GM21390 (cell line): ENCODE results near the gene HEPHL1.

Source experiments
- ATAC-seq: cut with Tn5 transposase; IDR thresholded peaks from one replicate; pipeline ENCODE4 v1.9.1; 2021; ENCODE audit not compliant: unreplicated experiment

Gene HEPHL1

DNA sequence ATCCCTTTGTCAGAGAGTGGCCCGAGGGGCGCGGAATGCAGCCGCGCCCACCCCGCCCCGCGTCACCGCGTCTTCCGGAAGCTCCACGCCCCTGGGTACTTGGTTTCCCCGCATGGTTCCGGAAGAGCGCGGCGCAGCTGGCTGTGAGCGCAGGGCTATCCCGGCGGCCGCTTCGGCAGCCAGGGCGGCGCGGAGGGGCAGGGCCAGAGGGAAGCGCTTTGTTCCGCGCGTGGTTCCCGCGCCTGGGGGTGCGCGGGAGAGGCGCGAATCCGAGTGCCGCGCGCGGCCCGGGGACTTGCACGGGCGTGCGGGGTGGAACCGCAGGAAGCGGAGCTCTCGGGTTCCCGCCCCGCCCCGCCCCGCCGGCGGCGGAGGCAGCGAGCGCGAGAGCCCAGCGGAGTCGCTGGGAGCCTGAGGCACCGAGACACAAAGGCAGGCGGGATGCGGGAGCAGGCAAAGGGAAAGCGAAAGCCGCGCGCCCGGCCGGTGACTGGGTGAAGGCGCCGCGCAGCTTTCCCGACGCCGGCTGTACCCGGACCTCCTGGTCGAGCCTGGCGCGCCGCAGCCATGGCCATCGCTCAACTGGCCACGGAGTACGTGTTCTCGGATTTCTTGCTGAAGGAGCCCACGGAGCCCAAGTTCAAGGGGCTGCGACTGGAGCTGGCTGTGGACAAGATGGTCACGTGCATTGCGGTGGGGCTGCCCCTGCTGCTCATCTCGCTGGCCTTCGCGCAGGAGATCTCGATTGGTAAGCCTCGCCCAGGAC lies 107.8 kb downstream of the HEPHL1 start, which contains the start of gene PANX1:
PANX1 (plus strand) TSS at position 96 of the 766 bp plus-strand sequence; CDS start at position 568, 472 bp downstream.
- ATAC-seq = peak; percentile 80

DNA sequence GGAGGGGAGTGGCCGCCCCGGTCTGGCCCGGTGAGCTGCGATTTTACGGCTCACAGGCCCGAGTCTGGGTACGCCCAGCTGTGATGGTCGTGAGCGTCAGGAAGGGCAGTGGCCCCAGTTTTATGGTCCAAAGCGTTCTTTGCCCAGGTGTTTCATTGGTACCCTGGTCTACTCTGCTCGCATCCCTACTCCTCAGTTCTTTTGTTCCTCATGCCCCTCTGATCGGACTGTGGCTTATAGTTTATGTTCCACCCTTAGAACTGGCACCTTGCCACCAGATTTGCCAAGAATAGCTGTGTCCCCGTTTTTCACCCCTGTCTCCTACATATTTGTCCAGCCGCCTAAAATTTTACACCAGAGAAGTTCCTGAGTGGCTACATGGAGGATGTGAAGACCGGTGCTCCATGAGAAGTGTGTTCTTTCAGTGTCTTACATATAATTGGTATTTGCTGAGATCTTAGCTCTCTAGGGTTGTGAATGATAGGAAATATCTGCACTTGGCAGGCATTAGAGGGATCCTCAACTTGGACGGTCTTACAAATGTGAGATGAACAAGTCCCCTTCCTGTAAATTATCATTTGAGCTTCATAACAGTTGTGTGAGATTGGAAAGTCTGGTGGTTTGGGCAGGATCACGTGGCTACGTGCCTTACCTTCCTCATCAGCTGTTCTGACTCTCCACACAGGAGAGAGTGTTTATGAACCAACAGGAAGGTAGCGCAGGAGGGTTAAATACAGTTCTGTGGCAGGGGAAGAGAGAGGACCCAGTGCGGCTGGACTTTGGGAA lies 108.6 kb downstream of the HEPHL1 start:
- no peak for ATAC-seq

DNA sequence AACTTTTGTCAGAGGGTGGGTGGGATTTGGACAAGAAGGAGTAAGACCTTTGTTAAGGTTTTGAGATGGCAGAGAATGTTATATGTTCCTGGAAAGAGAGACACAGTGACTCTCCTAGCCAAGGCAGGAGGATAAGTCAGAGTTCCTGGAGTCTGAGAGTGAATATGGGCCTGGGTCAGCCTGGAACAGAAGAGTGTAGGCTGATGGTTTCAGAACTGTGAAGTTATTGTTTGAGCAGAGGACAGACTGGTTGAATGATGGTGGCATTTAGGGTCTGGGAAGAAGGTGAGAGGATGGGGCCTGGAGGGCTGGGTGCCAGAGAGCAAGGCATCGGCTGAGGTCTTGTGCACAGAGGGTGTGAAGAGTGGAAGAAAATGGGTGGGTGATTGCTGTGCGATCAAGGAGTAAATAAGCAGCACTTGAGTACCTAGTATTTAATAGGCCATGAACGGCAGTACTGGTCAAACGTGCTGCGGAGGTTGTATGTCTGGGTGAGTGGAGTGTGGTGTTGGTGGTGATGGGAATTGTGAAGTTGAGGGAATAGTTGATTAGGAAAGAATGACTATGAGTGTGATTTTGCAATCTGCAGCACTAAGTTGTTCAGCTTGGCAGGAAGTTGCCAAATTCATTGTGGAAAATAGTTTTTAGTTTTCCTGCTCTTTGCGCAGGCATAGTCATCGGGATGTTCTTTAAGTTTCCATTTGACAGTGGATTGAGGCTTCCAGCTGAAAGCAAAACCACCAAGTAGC lies 109.3 kb downstream of the HEPHL1 start:
- no peak for ATAC-seq

DNA sequence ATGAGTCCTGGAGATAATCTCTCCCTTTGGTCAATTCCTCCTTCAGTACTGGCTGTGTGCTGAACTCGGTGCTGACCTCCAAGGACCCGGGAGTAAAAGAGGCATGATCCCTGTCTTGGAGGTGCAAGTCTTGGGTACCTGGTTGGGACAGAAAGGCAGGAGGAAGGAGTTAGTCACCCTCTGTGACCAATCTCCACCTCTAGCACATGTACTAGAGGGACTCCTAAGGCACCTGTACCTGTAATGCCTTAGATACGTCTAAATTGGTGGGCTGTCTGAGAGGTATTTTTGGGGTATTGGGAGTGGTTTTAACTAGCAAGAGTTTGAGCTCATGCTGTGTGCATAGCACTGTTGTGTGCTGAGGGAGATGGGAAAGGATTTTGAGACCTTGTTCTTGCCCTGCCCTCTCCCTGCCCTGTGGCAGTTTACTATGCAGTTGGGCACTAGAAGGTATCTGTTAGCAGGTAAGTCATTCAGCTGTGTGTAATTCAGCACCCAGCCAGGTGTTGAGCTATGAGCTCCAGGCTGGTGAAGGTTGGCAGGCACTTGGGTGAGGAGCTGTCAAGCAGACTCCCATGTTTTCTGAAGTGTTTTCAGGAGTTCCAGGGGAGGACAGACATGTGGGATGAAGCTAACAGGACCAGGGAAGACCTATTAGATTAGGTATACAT lies 110.0 kb downstream of the HEPHL1 start:
- no peak for ATAC-seq

DNA sequence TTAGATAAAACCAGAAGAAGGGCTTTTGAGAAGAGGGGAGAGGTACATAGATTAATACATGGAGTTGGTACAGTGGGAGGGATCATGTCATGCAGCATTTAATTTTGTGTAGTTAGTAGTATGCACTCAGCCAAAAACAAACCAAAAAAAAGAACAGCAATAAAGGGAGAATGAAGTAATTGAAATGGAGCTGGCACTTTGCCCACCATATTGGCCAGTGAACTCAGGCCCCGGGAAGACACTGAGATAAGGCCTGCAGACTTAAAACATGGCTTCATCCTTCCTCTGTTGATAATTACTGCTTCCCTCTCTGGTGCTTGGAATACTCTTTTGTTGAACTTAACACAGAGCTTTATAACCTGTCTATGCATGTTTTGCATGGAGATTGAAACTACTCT lies 110.6 kb downstream of the HEPHL1 start:
- no peak for ATAC-seq

DNA sequence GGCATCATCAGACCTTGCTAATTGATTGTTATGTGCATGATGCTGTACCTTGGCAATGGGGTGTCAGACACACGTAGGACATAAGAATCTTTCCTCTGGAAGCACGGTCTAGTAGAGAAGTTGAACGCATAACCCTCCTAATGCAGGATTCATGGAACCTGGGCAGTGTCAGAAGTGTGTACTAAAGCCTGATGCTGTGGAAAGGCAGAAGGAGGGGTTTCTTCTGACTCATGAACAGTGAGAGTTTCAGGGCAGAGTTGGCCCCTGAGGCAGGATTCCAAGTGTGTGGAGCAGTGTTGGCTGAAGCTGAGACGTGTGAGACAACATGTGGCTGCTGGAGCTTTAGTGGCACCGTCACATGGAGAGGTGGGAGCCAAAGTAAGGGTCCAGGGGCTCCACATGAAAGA lies 111.0 kb downstream of the HEPHL1 start:
- ATAC-seq = no peak

DNA sequence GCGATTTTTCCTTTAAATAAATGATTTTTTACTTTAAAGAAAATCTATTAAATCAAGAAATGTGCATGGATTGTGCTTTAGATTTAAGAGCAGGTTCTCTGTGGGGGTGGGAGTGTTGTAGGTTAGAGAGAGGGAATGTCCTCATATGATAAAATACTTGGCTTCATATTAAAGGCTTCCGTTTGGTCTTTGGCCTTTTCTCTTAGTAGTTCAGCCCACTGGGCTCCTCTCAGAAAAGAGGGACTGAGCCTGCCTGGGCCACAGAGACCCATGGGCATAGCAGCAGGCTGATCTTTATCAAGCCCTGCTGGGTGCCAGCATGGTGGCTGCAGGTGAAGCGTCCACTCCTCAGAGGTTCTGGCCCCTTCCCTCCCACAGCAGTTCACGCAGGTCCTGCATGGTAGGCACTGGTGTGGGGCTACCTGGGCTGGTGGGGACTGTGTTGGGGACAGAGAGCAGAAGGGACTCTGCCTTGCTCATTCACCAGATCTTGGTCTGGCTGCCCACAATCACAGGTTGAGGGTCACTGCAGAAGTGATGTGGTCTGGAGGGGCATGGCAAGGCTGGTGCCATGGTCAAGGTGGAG lies 111.8 kb downstream of the HEPHL1 start:
- ATAC-seq = no peak

DNA sequence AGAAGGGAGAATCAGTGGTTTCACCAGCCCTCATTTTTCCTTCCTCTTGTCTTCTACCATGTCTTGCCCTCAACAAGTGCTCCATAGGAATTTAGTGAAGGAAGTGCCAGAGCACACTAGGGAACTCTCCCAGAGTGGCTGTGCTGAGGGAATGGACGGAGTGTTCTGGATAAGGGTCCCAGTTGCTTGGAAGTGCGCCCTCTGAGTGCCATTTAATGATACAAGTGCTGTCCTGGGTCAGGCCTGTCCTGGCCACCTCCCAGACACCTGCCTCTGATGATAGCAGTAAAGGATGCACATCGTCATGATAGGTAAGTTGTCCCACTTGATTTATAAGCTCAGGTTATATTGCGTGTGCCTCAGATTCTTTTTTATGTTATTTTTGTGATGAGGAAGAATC lies 112.6 kb downstream of the HEPHL1 start:
- ATAC-seq = no peak

DNA sequence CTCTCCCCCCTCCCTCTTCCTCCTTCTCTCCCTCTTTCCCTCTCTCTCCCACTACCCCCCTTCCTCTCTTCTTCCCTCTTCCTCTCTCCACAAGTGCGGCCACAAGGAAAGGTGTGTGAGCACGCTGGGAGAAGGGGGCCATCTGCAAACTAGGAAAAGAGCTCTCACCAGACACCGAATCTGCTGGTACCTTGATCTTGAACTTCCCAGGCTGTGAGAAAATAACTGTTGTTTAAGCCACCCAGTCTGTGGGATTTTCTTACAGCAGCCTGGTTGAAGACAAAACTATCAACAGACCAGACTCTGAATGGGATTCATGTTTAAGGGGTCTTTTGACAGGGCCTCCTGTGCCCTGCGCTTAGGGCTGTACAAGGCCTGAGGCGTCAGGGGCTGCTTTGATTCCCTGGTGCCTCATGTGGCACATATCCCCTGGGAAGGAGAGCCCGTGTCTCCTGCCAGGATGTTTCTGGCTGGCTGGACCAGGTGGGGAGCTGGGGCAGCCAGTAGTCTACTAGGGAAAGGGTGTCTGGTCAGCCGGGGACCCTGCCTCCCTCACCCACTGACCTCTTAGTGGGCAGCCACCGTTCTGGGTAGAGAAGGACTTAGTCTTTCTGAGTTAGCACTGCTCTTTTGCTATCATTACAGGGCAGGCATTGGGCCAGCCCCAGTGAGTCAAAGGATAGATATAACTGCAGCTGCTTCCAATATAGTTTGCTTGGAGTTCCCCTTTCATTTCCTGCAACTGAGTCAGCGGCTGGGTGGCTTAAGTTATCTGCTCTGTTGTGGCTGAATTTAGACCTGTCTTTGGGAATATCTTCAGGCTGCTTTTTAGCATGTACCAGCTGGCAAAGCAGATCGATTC lies 113.7 kb downstream of the HEPHL1 start:
- peak; percentile 47 for ATAC-seq

DNA sequence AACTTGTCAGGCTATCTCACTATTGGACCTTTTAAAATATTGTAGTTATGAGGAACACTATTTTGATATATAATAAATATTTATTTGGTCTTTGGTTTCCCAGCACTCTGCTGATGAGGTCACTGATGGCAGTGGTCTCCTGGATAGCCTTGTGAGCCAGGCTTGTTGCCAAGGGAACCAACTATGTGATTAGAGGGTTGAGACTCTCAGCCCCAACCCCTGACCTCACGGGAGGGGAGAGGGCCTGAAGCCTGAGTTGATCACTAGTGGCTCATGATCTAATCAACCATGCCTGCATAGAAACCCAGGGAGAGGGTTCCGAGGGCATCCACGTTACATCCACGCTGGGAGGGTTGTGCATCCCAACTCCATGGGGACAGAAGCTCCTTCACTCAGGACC lies 118.3 kb downstream of the HEPHL1 start:
- ATAC-seq = no peak

DNA sequence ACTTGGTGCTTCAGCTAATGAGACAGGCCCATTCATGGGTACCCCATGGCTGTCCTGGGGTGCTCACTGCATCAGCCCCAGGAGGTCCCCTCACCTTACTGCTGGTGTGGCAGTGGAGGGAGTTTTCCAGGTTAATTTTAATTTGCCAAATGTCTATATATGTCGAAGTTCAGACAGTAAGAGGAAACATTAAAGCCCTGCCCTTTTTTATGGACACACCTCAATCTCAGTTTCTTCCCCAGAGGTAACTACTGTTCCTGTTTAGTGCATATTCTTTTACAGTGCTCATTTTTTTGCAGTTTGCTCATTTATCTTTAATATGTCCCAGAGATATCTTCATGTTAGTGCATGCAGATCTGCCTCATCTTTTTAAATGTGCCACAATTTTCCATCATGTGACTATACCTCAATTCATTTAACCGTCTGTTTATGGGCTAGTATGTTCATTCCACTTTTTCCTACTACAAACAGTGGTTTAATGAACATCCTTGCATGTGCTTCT lies 119.1 kb downstream of the HEPHL1 start:
- no peak for ATAC-seq

DNA sequence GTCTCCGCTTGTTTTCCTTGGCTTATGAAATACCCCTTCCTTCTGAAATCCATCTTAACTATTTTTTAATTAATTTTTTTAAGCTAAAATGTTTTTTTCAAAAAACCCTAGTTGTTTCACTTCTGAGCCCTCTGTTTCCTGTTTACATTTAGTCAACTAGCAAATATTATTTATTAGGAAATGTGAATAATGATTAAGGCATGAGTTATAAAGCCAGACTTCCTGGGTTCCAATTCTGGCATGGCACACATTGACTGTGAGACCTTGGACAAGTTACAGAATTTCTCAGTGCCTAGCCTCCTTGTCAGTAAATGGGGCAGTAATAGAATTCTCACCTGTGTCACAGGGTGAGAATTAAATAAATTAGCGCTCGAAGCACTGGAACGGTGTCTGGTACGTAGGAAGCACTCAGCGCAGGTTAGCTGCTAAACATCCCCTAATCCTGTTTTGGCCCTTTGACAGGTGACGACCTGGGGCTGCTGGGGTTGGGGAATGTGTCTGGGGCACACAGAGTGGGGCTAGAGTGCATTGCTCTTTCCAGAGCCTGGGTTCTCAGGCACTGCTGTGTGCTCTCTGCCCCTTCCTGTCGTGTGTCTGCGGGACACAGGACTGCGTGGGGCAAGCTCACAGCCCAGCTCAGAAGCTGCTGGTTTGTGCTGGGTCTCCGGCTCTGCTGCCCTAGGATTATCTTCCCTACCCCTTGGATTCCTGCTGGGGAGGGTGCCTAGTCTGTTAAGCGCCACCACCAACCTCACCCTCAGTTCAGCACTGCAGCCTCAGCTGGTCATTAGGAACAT lies 120.6 kb downstream of the HEPHL1 start:
- no peak for ATAC-seq

DNA sequence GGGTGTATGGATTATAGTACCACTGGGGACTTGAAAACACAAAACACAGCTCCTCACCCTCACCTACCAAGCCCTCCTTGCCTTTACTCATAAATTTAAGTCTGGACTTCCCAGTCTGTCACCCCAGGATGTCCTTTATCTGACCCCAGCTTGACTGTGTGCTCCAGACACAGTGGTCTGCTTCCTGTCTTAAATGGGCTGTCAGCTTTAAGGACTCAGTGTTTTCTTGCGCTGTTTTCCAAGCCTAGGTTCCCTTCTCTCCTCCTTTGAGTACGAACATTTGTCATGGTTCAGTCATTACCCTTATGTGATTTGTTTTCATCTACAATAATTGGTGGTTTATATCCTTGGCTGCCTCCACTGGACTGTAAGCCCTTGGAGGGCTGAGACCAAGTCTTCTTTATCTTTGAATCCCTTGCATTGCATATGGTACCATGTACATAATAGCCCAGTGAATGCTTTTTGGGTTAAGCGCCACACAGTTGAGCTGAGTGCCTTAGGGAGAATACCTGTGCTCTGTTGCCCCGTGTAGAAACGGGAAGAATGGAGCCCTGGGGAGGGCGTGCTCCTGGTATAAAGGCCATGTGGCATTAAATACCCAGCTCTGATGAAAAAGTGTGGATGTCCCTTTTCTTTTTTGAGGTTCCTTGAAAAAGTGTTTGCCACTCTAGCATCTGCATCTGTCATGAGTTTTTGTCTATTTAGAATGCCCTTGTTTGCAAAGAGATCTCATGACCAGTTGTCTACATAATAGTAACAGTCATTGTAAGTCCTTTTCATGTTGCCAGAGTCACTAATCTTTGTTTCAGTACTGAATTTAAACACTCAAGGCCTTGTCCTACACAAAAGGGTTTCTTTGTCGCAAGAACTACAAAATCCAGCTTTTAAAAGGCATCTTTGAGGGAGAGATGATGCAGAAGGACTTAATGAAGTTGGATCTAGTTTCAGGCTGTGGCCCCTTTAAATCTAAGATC lies 121.4 kb downstream of the HEPHL1 start:
- no peak for ATAC-seq

DNA sequence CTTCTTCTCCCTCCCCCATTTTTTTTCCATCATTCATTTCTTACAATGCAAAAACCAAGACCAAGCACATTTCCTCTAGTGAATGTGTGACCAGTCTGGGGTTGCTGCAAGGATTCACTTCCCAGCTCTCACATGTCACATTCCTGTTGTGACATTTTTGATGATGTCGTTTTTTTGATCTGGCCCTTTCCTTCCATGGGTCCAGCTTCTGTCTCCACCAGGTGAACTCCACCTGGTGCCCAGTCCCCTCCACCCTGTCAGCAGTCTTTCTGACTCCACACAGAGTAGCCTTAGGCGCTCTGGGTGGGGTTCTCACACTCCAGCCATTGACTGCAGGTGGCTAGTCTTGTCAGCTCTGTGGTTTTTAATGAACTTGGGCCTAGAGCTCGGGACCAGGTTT lies 123.1 kb downstream of the HEPHL1 start:
- no peak for ATAC-seq

DNA sequence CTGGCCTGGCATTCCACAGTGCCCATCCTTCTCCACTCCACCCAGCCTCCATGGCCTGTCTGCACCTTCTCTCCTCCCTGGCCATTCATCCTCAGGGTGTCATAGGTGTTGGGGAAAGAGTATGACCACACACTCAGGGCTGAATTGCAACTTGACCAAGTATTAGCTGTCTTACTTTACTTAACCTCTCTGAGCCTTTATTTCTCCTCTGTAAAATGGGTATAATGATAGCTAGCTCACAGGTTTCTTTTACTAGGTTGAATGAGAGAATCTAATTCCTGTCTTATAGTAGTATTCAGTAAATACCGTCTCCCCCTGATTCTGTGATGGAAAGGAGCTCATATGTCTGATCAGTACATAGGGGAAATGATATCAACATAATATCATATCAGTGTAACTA lies 123.5 kb downstream of the HEPHL1 start:
- no peak for ATAC-seq

DNA sequence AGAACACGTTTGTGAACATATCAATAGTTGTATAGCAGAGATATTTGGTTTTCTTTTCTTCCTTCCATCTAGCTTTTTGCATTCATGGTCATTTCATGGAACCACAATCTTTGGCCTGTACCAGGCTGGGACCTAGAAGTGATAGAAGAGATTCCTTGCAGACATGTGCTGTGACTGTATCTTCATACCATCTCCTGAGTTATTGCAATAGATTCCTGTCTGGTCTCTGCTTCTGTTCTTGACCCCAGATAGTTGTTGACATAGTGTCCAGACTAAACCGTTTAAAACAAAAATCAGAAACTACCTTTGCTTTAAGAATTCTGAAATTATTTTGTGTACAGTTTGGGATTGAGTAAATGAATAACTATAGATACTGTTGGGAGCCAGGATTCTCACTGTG lies 124.3 kb downstream of the HEPHL1 start:
- ATAC-seq = no peak

DNA sequence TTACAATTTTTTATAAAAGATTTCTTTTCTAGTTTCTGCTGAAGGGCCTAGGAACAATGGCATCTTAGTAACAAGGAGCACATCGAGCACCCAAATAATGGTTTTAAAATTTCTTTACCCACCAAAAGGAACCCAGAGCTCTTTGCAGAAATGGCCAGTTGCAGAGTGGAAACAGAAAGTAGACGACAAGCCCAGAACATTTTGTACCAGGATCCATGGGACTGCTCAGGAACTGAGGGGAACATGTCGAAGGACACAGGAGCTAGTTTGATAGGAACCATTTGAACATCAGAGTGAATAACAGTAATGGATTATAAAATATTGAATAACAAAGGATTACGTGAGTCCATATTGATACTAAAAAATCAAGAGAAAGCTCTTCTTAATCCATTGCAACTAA lies 124.8 kb downstream of the HEPHL1 start:
- no peak for ATAC-seq

DNA sequence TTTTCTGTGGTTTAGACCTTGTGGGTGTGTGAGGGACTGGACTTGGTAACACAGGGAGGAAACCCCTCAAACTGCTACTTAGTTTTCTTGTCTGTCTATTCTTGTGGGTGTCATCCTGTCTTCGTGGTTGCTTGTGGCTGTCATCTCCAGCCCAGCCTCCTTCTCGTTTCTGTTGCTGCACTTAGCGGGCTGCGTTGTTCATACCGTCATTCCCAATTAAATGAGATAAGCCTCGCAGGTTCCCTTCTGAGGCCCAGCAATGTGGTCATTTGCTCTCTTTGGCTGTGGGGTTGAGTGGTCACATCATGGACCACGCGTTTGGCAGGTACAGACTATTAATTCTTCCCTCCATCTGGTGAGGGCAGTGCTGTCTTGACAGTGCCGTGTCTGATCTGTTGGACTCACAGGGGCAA lies 126.3 kb downstream of the HEPHL1 start:
- ATAC-seq = no peak
